Cardiac fibroblast (primary cell): ENCODE results near the gene USP19.
A peak's percentile ranks its signal among the peaks of the same experiment; 100 is the strongest.

Experiments
- DNase-seq, 2 donors: peaks; one replicate each; pipeline versions ENCODE4 v3.0.0 to v3.0.0-alpha.2; 2010; ENCODE audit warnings: low read depth in 2 of 2
- H3K4me3 ChIP-seq, 2 donors: replicated peaks in 1 of 2; 1 replicate in 1 of 2; 2 replicates in 1 of 2; pipeline ENCODE4 v1.5.1; 2011; ENCODE audit warnings: low read depth in 2 of 2, low read length in 2 of 2, mild to moderate bottlenecking in 2 of 2, moderate library complexity in 1 of 2
- CTCF ChIP-seq: IDR thresholded peaks from one replicate; pipeline ENCODE4 v1.5.1; 2011; ENCODE audit warnings: low read depth, mild to moderate bottlenecking, low read length, inconsistent platforms

Gene USP19

DNA sequence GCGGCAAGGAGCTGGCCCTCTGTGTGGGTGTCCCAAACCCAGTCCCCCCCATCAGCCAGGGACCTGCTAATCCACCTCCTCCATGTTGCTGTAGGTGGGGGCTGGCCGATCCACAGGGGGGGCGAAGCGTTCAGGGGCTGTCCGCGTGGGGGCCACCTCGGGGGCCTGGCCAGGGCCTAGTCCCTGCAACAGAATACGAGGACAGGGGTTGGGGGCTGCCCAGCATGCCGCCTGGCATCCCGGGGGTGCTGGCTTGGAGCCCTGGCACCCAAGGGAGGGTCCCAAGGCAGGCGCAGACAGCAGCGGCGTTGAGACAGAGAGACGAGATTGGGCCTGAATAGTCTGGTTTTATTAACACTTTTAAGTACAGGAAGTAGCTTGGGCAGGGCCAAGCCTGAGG is 12.3 kb downstream of the USP19 start:
- TF ChIP-seq CTCF = no peak
- DNase-seq = no peak
- H3K4me3 ChIP-seq = no peak overlapping the region

GRCh38 chr3:49104427-49105291 is 16.0 kb downstream of the USP19 start, which contains the start of gene QARS1:
TSS of gene QARS1 (minus strand) at chr3:49104757. CDS start at chr3:49104733, 24 bp downstream.
- peak within 1 kb of the TSS; percentile 85 to 93 for H3K4me3 ChIP-seq
- no peak for TF ChIP-seq CTCF
- DNase-seq = peak; percentile 91 to 94

GRCh38 chr3:49104052-49104426 is 16.6 kb downstream of the USP19 start:
- DNase-seq = no peak
- peak overlapping the region; percentile 85 to 93 for H3K4me3 ChIP-seq
- TF ChIP-seq CTCF = no peak

GRCh38 chr3:49100046-49100615 is 20.5 kb downstream of the USP19 start:
- no peak overlapping the region for H3K4me3 ChIP-seq
- no peak for DNase-seq
- no peak for TF ChIP-seq CTCF

DNA sequence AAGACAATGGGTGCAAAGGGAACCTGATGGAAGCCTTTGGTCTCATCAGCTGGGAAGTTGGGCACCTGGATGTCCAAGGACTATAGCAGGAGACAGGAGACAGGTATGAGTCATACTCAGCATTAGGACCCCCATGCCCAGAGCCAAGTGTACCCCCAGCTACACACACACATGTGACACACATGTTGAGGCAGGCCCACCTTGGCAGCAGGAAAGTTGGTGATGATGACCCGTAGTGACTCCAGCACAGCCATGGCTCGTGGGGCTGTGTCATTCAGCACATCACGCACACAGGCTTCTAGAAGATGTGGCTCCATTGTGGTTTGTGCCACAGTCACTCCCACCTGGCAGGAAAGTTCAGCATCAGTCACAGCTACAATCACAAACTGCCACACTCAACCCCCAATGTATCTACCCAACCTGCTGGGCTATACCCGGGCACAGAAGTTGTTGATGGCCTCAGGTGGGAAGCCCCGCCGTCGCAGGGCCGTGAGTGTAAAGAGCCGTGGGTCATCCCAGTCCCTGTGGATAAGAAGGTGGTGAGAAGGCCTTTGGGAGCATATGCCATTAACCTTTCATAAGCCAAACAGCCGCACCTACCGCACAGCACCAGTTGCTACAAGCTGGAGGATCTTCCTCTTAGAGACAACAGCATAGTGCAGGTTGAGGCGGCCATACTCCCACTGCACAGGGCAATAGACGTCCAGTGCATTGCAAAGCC is 21.6 kb downstream of the USP19 start:
- H3K4me3 ChIP-seq = no peak overlapping the region
- DNase-seq = no peak
- TF ChIP-seq CTCF = no peak

DNA sequence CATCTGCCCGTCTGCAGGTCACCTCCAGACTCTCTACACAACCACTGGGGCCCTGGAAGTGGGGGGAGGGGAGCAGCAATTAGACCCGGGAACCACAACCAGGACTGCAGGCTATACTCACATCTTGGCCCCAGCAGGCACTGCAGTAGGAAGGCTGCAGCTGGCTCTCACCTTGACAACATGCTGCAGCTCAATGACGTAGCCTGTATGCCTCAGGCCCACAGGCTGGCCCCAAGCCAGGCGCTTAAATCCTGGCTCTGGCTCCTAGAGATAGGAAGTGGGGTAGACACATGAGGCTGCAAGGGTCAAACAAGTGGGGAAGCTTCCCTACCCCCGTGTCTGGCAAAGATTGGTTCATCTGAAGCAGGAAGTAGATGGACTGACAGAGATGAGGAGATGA is 22.2 kb downstream of the USP19 start:
- DNase-seq = no peak
- H3K4me3 ChIP-seq = no peak overlapping the region
- no peak for TF ChIP-seq CTCF
